Amygdala (tissue), 56 donors: ENCODE measurements around the gene LHFPL4.

Experiments used
- DNase-seq, 56 donors: peaks; one replicate each; lab custom pipeline; 2025; lab: John Stamatoyannopoulos, UW

Gene LHFPL4

DNA sequence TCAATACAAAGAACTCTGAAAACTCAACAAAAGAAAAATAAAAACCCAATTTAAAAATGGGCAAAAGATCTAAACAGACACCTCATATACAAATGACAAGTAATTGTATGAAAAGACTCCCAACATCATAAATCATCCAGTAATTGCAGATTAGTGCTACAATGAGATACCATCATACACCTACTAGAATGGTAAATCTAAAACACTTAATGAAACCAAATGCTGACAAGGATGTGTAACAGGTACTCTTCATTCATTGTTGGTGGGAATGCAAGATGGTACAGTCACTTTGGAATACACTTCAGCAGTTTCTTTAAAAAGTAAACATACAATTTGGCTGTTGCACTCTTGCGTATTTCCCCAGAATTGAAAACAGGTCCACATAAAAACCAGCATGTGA is 68.4 kb downstream of the LHFPL4 start:
- DNase-seq: no peak

DNA sequence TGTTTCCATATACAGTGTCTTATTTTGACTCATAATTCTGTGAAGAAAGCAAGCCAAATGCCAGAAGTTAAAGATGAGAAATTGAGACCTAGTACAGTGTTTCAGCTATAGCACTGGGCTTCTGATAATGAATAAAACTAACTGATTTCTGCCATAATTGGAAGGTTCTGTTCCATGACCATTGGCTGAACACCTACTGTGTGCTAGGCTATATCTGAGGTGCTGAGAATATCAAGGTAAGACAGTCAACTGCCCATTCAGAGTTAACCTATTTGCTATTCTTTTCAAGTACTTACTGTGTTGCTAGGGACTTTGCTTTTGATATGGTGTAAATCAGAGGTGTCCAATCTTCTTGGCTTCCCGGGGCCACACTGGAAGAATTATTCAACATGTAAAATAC is 73.4 kb downstream of the LHFPL4 start:
- DNase-seq: no peak

DNA sequence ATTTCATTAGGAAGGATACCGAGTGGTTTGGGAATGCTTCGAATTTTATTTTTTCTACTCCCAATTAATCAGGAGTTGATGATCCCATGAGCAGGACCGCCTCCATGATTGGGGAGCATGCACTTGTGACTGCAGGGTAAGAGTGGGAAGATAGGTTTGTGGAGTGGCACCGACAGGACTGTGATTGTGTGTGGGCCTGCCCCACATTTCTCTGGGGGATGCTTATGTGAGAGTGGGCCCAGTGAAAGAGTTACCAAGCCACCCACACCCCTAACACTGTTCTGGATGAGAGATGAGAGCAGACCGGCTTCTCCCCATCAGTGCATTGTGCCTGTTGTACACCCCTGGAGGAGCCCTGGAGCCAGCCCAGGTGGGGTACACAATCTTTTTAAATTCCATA is 76.7 kb downstream of the LHFPL4 start:
- DNase-seq: no peak

DNA sequence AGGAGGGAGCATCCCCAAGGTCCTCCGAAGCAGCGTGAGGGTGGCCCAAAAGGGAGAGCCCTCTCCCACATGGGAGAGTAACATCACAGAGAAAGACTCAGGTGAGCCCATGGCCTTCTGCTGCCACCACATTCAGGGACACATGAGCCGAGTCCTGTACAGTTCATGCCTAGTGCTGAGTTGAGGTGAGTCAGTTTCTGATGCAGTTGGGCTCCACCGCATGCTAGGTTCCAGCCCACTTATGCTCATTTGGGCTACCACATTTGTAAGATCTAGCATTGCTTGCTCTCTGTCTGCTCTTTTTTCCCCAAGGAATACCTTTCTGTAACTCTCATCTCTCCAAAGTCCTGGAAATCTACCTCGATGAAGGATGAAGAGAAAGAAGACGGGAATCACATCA is 79.1 kb downstream of the LHFPL4 start:
- DNase-seq: no peak

DNA sequence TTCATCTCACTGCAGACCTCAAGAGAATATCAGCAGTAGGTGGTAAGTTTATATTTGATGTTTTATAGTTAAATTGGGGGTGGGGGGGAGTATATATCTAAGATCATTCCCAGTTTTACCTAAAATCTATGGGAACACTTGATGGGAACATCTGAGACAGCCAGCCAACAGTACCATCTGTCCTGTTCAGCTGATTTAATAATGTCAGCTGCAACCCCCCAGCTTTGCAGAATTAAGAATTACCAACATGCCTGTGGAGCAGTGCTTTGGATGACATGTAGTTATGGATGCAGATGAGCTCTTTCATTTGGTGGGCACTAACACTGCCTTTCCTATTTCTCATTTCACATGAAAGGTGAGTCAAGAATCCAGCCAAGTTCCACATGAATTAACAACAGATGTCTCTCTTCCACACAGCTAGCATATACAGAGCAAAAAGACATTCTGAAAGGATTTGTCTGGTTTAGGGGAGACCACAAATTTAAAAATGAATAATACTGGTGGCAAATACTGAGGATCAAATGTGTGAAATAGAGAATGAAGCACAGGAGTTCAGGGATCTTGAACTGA is 80.0 kb downstream of the LHFPL4 start:
- no peak for DNase-seq

DNA sequence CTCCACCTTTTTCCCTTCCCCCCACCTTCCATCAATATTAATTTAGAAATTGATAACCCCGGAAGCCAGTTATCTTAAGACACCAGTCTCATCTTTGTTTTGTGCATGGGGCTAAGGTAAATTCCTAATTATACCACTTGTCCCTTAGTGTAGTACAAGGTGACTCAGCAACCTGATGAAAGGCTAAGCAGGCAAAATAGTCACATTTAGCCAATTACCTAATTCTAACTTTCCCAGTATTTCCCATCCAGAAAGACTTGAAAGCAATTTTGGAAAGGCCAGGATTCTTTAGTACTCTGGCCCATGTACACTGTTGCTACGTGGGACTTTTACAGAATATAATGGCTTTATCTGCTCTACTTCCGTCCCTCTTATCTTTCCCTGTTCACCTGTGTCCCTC is 83.6 kb downstream of the LHFPL4 start:
- DNase-seq: no peak

DNA sequence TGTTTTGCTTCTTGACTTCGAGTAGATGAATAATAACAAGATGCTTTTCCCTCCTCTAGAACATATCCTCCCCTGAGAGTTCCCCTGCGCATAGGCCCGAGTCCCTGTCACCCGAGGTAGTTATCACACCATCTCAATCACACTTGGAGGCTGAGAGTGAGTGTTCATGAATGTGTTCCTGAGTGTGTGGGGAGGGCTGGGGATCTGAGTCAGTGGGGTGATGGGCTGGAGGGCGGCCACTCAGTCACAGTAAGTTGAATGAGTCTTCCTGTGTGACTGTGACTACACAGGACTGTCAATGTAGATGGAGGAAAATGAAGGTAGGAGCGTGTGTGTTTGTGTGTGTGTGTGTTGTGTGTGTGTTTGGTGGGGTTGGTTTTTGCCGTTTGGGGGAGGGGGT is 85.2 kb downstream of the LHFPL4 start:
- DNase-seq: no peak

DNA sequence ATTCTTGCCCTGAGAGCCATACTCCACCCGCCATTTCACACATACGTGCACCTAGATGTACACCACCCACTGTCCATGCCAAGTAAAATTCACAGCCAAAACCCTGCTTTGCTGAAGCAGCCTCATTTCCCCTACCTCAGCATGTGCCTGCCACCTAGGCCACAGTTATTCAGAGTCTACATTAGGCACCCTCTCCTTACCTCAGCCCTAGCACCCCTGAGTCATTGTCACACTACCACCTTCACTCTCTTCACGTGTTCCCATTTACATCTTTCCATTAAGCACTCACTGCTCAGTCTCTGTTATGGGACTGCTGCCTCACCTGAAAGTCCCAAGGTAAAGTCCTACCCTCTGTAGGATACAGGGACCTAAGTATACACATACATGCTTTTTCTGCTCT is 86.2 kb downstream of the LHFPL4 start:
- no peak for DNase-seq

DNA sequence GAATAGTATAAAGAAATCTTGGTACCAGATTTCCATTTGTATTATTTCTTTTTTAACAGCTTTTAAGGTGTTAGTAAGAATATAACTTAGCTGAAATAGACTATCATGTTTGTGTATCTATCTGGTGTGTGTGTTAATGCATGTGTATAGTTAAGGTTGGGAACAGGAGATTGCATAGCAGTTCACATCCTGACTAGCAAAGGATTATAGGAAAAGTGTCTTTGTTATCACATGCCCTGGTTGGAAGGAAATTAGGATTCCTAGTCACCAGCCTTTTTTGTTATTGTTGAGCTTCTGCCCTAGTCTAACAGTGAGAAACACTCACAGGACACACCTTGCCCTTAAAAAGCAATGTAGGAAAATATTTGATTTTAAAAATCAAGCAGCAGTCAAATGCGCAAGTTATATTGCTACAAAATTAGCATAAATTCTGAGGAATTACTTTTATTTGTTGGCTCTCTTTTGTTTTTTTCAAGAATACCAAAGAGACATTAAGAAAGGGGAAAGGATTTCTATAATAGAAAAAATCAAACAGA is 98.0 kb downstream of the LHFPL4 start:
- DNase-seq: no peak

DNA sequence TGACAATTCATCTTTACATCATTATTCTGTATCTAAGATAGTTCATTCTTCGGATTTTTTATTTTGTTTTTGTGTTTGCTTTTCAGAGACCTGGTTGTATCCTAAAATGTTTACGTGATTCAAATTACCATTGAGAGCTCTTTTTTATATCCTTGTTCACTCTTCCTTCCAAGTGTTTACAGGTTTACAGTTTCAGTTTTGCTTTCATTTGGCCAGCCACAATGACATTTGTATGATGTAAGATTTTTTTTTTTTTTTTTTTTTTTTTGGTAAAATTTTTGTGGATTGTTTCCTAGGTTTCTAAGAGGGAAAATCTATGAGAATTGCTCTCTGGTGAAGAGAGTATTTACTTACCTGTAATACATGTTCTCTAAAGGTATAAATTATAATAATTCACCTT is 101.2 kb downstream of the LHFPL4 start:
- no peak for DNase-seq

DNA sequence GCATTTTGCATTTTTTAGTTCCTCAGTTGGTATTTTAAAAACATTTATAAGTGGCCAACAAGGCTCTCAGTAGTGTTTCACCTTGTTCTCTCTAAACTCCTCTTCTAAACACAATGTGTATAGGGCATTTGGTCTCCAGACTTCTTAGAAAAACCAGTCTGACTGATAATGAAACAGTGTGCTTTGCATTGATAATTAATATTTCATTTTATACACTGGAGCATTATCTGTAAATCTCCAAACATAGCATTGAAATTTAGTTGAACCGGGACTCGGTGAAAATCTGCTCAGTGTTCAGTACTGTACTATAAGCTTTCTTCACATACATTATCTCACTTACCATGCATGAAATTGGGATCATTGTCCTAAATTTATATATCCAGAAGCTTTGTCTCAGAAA is 102.6 kb downstream of the LHFPL4 start:
- DNase-seq: no peak

DNA sequence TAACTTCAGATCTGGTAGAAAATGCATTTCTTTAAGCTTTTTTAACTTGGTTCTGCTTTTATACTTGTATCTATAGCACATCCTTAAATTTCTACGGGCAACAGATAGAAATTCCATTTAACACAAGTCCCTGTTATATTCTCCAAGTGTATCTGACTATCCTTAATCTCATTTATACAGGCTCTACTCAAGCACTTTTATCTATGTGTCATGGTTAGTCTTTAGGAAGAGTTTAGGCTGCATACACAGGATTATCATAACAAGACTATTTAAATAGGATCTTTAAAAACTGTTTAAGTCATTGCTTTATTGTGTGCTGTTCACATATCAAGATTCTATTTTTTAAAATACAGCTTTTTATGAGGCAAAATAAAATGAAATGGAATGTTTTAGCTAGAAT is 103.5 kb downstream of the LHFPL4 start:
- no peak for DNase-seq

DNA sequence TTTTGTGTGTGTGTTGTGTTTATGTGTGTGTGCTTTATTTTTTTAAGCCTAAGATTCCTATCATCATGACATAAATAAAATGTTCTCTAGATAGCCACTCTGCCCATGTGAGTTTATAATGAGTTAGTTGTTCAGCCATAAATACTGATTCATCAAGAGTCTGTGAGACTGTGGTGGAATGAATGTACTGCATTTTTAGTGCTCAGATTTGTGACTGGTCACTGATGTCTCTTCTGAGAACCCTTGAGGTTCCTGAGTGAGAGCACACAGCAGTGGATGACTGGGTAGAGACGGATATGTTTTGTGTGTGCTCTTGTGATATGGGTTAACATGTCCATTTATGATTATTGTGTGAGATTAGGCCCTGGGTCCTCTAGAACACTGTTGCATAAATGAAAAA is 105.0 kb downstream of the LHFPL4 start:
- no peak for DNase-seq
